HepG2 (cell line): ENCODE measurements around the gene EPS8.

Experiments
- ISL2 ChIP-seq: sonication (generic); formaldehyde crosslinking; IDR thresholded peaks from 2 replicates; pipeline ENCODE4 v1.5.0; 2020; ENCODE audit warnings: missing genetic modification reagents
- PHF5A ChIP-seq: IDR thresholded peaks from one replicate; pipeline ENCODE4 v1.6.1; 2018; ENCODE audit warnings: low read depth, missing genetic modification reagents; ENCODE audit not compliant: unreplicated experiment
- PLRG1 ChIP-seq: fragments of 450-650 bp; conservative IDR thresholded peaks from 2 replicates; pipeline ENCODE4 v1.6.1; 2016
- SIN3A ChIP-seq: IDR thresholded peaks from 2 replicates; pipeline ENCODE4 v1.6.1; 2011; ENCODE audit warnings: low read depth, mild to moderate bottlenecking, control low read depth, low read length, borderline replicate concordance
- SP1 ChIP-seq, 2 experiments: fragments of 450-650 bp in 1 of 2; sonication (generic) in 1 of 2; formaldehyde crosslinking in 1 of 2; IDR thresholded peaks; 2 replicates each; pipeline versions ENCODE4 v1.4.0 to v1.6.1; 2016 to 2020; ENCODE audit warnings: missing genetic modification reagents in 1 of 2
- ZKSCAN1 ChIP-seq: fragments of 150-350 bp; IDR thresholded peaks from 2 replicates; pipeline ENCODE4 v1.6.1; 2014; ENCODE audit warnings: low read length
- ZNF446 ChIP-seq: sonication (generic); formaldehyde crosslinking; IDR thresholded peaks from 2 replicates; pipeline ENCODE4 v1.5.0; 2020; ENCODE audit warnings: mild to moderate bottlenecking, missing genetic modification reagents
- TF ChIP-seq, protein P1 (sequence below): IDR thresholded peaks from 2 replicates; pipeline ENCODE4 v1.6.1; 2016; ENCODE audit warnings: missing compliant biosample characterization, missing genetic modification reagents, borderline replicate concordance
- TF ChIP-seq, protein P2 (sequence below): sonication (generic); formaldehyde crosslinking; IDR thresholded peaks from 2 replicates; pipeline ENCODE4 v1.4.0; 2020; ENCODE audit warnings: missing genetic modification reagents
- TF ChIP-seq, protein P3 (sequence below): sonication (generic); formaldehyde crosslinking; IDR thresholded peaks from 2 replicates; pipeline ENCODE4 v1.8.0; 2022; ENCODE audit warnings: missing genetic modification reagents, mild to moderate bottlenecking, borderline replicate concordance
- TF ChIP-seq, protein P4 (sequence below): sonication (generic); formaldehyde crosslinking; IDR thresholded peaks from 2 replicates; pipeline ENCODE4 v1.5.0; 2020; ENCODE audit warnings: mild to moderate bottlenecking, missing genetic modification reagents, moderate library complexity
- TF ChIP-seq, protein P5 (sequence below): IDR thresholded peaks from 2 replicates; pipeline ENCODE4 v1.6.1; 2012; ENCODE audit warnings: low read depth, low read length, improper control_type of control experiment

DNA sequence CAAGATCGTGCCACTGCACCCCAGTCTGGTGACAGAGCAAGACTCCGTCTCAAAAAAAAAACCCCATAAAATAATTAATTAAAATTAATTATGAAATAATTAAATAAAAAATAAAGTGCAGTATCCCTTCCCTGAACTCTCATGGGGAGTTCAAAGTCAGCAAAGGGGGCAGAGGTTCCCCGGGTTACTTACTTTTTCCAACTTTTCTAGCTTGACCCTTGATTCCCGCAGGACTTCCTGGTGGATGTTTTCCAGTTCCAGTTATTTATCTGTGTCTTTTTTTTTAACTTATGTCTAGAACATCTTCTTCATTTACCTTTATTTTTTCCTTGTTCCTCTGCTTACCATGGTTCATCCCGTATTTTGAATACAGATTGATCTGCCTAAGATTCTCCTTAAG is 197.4 kb downstream of the EPS8 start:
- TF ChIP-seq, protein P1, sequence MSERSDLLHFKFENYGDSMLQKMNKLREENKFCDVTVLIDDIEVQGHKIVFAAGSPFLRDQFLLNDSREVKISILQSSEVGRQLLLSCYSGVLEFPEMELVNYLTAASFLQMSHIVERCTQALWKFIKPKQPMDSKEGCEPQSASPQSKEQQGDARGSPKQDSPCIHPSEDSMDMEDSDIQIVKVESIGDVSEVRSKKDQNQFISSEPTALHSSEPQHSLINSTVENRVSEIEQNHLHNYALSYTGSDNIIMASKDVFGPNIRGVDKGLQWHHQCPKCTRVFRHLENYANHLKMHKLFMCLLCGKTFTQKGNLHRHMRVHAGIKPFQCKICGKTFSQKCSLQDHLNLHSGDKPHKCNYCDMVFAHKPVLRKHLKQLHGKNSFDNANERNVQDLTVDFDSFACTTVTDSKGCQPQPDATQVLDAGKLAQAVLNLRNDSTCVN (CRISPR knock-in tag) = no peak
- TF ChIP-seq, protein P2, sequence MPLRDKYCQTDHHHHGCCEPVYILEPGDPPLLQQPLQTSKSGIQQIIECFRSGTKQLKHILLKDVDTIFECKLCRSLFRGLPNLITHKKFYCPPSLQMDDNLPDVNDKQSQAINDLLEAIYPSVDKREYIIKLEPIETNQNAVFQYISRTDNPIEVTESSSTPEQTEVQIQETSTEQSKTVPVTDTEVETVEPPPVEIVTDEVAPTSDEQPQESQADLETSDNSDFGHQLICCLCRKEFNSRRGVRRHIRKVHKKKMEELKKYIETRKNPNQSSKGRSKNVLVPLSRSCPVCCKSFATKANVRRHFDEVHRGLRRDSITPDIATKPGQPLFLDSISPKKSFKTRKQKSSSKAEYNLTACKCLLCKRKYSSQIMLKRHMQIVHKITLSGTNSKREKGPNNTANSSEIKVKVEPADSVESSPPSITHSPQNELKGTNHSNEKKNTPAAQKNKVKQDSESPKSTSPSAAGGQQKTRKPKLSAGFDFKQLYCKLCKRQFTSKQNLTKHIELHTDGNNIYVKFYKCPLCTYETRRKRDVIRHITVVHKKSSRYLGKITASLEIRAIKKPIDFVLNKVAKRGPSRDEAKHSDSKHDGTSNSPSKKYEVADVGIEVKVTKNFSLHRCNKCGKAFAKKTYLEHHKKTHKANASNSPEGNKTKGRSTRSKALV (CRISPR knock-in tag) = no peak
- TF ChIP-seq SP1 (IDR thresholded peaks at IDR 0.05) (no peak), SP1 (CRISPR knock-in tag; IDR thresholded peaks at IDR 0.05) (no peak), ZNF446 (no peak), PHF5A (CRISPR knock-in tag) (no peak), ISL2 (CRISPR knock-in tag) (no peak), SIN3A (no peak), PLRG1 (no peak), ZKSCAN1 (no peak)
- TF ChIP-seq, protein P3, sequence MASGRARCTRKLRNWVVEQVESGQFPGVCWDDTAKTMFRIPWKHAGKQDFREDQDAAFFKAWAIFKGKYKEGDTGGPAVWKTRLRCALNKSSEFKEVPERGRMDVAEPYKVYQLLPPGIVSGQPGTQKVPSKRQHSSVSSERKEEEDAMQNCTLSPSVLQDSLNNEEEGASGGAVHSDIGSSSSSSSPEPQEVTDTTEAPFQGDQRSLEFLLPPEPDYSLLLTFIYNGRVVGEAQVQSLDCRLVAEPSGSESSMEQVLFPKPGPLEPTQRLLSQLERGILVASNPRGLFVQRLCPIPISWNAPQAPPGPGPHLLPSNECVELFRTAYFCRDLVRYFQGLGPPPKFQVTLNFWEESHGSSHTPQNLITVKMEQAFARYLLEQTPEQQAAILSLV = no peak
- TF ChIP-seq, protein P4, sequence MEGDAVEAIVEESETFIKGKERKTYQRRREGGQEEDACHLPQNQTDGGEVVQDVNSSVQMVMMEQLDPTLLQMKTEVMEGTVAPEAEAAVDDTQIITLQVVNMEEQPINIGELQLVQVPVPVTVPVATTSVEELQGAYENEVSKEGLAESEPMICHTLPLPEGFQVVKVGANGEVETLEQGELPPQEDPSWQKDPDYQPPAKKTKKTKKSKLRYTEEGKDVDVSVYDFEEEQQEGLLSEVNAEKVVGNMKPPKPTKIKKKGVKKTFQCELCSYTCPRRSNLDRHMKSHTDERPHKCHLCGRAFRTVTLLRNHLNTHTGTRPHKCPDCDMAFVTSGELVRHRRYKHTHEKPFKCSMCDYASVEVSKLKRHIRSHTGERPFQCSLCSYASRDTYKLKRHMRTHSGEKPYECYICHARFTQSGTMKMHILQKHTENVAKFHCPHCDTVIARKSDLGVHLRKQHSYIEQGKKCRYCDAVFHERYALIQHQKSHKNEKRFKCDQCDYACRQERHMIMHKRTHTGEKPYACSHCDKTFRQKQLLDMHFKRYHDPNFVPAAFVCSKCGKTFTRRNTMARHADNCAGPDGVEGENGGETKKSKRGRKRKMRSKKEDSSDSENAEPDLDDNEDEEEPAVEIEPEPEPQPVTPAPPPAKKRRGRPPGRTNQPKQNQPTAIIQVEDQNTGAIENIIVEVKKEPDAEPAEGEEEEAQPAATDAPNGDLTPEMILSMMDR (CRISPR knock-in tag) = no peak
- TF ChIP-seq, protein P5, sequence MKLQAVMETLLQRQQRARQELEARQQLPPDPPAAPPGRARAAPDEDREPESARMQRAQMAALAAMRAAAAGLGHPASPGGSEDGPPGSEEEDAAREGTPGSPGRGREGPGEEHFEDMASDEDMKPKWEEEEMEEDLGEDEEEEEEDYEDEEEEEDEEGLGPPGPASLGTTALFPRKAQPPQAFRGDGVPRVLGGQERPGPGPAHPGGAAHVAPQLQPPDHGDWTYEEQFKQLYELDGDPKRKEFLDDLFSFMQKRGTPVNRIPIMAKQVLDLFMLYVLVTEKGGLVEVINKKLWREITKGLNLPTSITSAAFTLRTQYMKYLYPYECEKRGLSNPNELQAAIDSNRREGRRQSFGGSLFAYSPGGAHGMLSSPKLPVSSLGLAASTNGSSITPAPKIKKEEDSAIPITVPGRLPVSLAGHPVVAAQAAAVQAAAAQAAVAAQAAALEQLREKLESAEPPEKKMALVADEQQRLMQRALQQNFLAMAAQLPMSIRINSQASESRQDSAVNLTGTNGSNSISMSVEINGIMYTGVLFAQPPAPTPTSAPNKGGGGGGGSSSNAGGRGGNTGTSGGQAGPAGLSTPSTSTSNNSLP = no peak
